Measurements from ENCODE around the gene NME5.

DNA sequence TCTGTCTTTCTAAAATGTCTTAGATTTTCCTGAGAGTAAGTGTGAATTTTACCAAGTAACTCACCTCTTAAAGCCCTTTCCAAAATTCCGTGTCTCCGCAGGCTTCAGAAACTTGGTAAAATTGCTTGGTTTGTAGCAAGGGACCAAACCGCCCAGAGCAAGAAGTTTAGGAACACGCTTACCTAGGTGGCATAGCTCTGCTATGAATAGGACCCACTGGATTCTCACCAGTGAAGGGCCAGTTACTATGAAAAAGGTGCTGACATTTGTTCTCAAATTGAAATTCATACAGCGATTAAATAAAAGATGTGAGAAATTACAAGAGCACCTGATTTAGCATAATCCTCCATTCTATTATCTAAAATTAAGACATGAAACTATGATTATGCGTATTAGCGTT is 6.7 kb downstream of the NME5 start:
- TF ChIP-seq, protein P1, sequence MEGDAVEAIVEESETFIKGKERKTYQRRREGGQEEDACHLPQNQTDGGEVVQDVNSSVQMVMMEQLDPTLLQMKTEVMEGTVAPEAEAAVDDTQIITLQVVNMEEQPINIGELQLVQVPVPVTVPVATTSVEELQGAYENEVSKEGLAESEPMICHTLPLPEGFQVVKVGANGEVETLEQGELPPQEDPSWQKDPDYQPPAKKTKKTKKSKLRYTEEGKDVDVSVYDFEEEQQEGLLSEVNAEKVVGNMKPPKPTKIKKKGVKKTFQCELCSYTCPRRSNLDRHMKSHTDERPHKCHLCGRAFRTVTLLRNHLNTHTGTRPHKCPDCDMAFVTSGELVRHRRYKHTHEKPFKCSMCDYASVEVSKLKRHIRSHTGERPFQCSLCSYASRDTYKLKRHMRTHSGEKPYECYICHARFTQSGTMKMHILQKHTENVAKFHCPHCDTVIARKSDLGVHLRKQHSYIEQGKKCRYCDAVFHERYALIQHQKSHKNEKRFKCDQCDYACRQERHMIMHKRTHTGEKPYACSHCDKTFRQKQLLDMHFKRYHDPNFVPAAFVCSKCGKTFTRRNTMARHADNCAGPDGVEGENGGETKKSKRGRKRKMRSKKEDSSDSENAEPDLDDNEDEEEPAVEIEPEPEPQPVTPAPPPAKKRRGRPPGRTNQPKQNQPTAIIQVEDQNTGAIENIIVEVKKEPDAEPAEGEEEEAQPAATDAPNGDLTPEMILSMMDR (IDR thresholded peaks at IDR 0.05; ENCODE audit: borderline replicate concordance, extremely low read depth, low read length, poor library complexity, severe bottlenecking), result no peak
- TF ChIP-seq EZH2 (IDR thresholded peaks at IDR 0.05; ENCODE audit: borderline replicate concordance, low read depth, low read length, severe bottlenecking), result no peak

All from DND-41 (cell line).